HEK293T (cell line): ENCODE data around the gene DOHH.

Experiments
- CTCF ChIA-PET: fragments of 350-600 bp; formaldehyde crosslinking; extraction: SDS; loops from one replicate; lab custom pipeline; 2021; ENCODE audit warnings: antibody characterized with exemption, inconsistent platforms; lab: Yijun Ruan, JAX
- POLR2A ChIA-PET: fragments of 350-600 bp; formaldehyde crosslinking; extraction: SDS; loops from one replicate; lab custom pipeline; 2020; ENCODE audit warnings: antibody characterized with exemption, inconsistent platforms; lab: Yijun Ruan, JAX
- DNase-seq: peaks from one replicate; pipeline ENCODE4 v3.0.0; 2012; ENCODE audit warnings: mixed read lengths; ENCODE audit errors: extremely low spot score
- ARNT ChIP-seq: fragments of 450-650 bp; IDR thresholded peaks from 2 replicates; pipeline ENCODE4 v1.6.1; 2017; ENCODE audit warnings: mild to moderate bottlenecking
- BHLHE40 ChIP-seq: fragments of 450-650 bp; IDR thresholded peaks from 2 replicates; pipeline ENCODE4 v1.6.1; 2016; ENCODE audit warnings: mild to moderate bottlenecking, moderate library complexity, borderline replicate concordance
- CTBP1 ChIP-seq: fragments of 450-650 bp; IDR thresholded peaks from 2 replicates; pipeline ENCODE4 v1.6.1; 2016; ENCODE audit warnings: borderline replicate concordance
- ELF4 ChIP-seq: fragments of 450-650 bp; IDR thresholded peaks from 2 replicates; pipeline ENCODE4 v1.6.1; 2017; ENCODE audit warnings: antibody characterized with exemption
- FOXA1 ChIP-seq: fragments of 450-650 bp; IDR thresholded peaks from 2 replicates; pipeline ENCODE4 v1.6.1; 2016; ENCODE audit warnings: mild to moderate bottlenecking
- FOXK2 ChIP-seq: fragments of 450-650 bp; IDR thresholded peaks from 2 replicates; pipeline ENCODE4 v1.6.1; 2016; ENCODE audit warnings: mild to moderate bottlenecking
- FOXM1 ChIP-seq: fragments of 450-650 bp; IDR thresholded peaks from 2 replicates; pipeline ENCODE4 v1.6.1; 2017; ENCODE audit warnings: mild to moderate bottlenecking, borderline replicate concordance
- HDGF ChIP-seq: fragments of 450-650 bp; IDR thresholded peaks from 2 replicates; pipeline ENCODE4 v1.6.1; 2017; ENCODE audit warnings: antibody characterized with exemption, borderline replicate concordance
- L3MBTL2 ChIP-seq: fragments of 450-650 bp; conservative IDR thresholded peaks from 2 replicates; pipeline ENCODE4 v1.6.1; 2016; ENCODE audit warnings: mild to moderate bottlenecking
- LEF1 ChIP-seq: fragments of 450-650 bp; IDR thresholded peaks from 2 replicates; pipeline ENCODE4 v1.6.1; 2017; ENCODE audit warnings: mild to moderate bottlenecking, borderline replicate concordance
- NFRKB ChIP-seq: fragments of 450-650 bp; IDR thresholded peaks from 2 replicates; pipeline ENCODE4 v1.6.1; 2016; ENCODE audit warnings: mild to moderate bottlenecking, moderate library complexity
- SP1 ChIP-seq: fragments of 450-650 bp; IDR thresholded peaks from 2 replicates; pipeline ENCODE4 v1.6.1; 2017
- SUZ12 ChIP-seq: fragments of 450-650 bp; IDR thresholded peaks from 2 replicates; pipeline ENCODE4 v1.6.1; 2016; ENCODE audit warnings: mild to moderate bottlenecking
- TARDBP ChIP-seq: fragments of 450-650 bp; IDR thresholded peaks from 2 replicates; pipeline ENCODE4 v1.6.1; 2016
- ZNF384 ChIP-seq: fragments of 450-650 bp; IDR thresholded peaks from 2 replicates; pipeline ENCODE4 v1.6.1; 2016

DOHH gene

DNA sequence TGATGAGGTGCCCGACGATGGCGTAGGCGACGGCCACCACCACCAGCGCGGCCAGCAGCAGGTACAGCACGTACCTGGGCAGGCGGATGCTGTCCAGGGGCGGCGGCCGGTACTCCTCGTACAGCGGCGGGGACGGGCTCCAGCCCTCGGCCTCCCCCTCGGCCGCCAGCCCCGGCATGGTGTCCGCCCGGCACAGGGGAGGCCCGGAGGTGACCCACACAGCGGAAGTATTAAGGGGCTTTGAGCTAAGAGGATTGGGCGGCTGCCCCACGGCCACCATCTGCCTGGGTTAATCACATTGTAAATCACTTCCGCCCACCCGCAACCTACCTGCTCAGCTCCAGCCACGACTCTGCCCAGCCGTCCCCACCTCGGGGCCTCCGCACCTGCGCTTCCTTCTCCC lies 17.2 kb downstream of the DOHH start, which contains the start of gene SMIM44:
SMIM44 (minus strand) TSS at position 216 of the 403 bp plus-strand sequence; CDS start at position 178, 38 bp downstream.
- DNase-seq = no peak
- ChIA-PET POLR2A (no interaction called here), CTCF (interaction anchor here (1.8 to 1.9 kb wide), 2 partner anchors 11 to 155 kb away, joined by 3 to 9 read pairs; no protein-coding TSS in a partner anchor)
- TF ChIP-seq NFRKB = no peak
- TF ChIP-seq ZNF384 = no peak
- no peak for TF ChIP-seq TARDBP
- no peak for TF ChIP-seq FOXM1
- no peak for TF ChIP-seq LEF1
- no peak for TF ChIP-seq SP1
- no peak for TF ChIP-seq L3MBTL2
- no peak for TF ChIP-seq ARNT
- no peak for TF ChIP-seq FOXA1
- no peak for TF ChIP-seq FOXK2
- no peak for TF ChIP-seq CTBP1

DNA sequence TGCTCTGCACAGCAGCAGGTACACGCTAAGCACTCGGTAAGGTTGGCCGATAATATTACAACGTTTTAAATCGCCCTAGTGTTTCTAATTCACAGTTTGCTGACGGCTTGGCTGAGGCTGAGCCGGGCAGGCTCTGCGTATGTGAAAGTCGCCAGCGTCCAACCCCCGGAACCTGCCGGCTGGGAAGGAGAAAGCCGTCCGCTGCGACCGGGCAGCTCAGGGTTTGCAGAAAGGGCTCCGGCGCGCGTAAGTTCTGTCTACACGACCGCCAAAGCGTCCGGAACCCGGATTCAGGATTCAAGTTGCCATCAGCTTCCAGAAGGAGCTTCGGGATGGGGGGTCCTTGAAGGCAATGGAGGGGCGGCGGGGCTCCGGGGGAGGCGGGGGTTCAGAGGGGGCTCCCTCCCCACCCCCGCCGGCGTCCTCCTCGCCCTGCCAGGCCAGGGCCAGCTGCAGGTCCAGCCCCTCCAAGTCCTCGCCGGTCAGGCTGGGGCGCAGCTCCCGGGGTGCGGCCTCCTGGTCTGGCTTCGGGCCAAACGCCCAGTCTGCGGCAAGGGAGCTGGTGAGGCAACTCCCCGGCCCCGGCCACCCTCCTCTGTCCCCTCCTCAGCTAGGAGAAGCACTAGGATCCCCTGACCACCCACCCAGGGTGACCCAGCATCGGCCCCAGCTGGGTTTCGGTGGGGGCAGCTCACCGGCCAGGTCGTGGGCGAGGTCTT lies 17.8 kb downstream of the DOHH start:
- ChIA-PET POLR2A (interaction anchor here (0.7 kb wide), 1 partner anchor 18 kb away, joined by 3 read pairs; the partner anchor contains the start of gene DOHH), CTCF (interaction anchor here (1.8 to 1.9 kb wide), 2 partner anchors 11 to 154 kb away, joined by 3 to 9 read pairs; no protein-coding TSS in a partner anchor)
- DNase-seq = no peak
- TF ChIP-seq L3MBTL2 (no peak), FOXK2 (no peak)

DNA sequence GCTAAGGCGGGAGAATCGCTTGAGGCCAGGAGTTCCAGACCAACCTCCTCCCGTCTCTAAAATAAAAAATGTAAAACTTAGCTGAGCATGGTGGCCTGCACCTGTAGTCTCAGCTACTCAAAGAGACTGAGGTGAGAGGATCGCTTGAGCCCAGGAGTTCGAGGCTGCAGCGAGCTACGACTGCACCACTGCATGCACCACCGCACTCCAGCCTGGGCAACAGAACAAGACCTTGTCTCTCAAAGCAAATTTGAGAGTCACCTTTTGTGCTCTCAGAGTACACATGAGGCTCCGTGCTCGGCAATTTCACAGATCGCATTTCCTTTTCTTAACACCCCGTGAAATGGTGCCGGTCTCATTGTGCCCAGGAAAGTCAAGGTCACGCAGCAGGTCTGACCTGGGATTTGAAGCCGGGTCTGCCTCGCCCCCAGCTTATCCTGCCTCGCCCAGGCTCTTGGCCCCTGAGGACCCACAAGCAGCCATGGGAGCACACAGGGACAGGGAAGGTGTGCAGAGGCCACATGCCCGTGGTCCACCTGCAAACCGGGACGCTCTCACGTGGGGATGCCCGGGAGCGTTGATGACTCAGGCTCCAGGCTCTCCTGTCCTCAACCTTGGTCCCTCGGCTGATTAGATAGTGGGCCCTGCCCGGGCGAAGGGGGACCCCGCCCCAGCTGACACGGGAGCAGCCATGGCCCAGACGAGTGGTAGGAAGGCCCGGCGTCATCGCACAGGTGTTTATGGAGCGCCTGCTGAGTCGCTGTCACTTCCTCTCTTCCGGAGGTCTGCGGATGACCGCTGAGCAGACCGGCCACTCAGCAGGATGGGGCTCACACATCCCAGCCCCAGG lies 19.0 kb downstream of the DOHH start:
- no peak for DNase-seq
- CTCF ChIA-PET = no interaction called here
- TF ChIP-seq FOXM1 (no peak), CTBP1 (no peak), LEF1 (no peak), ELF4 (no peak), FOXK2 (no peak), TARDBP (no peak), L3MBTL2 (no peak), ARNT (no peak), NFRKB (no peak), SUZ12 (no peak)
- POLR2A ChIA-PET = no interaction called here

DNA sequence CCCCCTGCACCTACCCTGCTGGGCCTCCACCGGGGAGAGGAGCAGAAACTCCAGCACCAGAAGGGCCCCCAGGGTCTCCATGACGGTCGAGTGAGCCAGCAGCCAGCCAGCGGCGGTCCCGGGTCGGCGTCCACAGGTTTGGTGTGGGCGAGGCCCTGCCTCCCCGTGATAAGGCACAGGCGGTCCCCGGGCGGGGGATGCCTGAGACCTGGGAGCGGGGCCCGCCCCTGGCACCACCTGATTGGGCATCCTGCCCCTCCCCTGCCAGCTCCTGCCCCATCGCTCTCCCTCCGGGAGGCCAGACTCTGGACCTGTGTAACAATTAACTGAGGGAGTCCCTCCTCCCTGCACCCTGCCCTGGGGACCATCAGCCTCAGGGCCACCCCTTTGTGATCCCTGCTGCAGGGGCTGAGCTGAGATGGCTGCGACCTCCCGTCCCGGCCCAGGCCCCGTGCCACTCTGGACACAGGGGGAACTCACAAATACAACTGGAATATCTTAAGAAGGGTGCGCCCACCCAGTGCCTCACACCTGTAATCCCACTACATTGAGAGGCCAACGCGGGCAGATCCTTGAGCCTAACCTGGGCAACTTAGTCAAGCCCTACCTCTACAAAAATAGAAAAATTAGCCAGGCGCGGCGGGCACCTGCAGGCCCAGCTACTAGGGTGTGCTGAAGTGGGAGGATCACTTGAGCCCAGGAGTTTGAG lies 19.9 kb downstream of the DOHH start, which contains the start of gene SMIM24:
SMIM24 (minus strand) TSS at position 143 of the 709 bp plus-strand sequence; CDS start at position 81, 62 bp downstream.
- ChIA-PET CTCF (no interaction called here), POLR2A (no interaction called here)
- no peak for DNase-seq
- TF ChIP-seq SP1 = no peak
- TF ChIP-seq TARDBP = no peak
- TF ChIP-seq FOXK2 = no peak
- TF ChIP-seq LEF1 = no peak
- TF ChIP-seq FOXA1 = no peak
- TF ChIP-seq BHLHE40 = no peak
- TF ChIP-seq HDGF = no peak
- TF ChIP-seq L3MBTL2 = no peak
- no peak for TF ChIP-seq ARNT
- no peak for TF ChIP-seq ELF4

DNA sequence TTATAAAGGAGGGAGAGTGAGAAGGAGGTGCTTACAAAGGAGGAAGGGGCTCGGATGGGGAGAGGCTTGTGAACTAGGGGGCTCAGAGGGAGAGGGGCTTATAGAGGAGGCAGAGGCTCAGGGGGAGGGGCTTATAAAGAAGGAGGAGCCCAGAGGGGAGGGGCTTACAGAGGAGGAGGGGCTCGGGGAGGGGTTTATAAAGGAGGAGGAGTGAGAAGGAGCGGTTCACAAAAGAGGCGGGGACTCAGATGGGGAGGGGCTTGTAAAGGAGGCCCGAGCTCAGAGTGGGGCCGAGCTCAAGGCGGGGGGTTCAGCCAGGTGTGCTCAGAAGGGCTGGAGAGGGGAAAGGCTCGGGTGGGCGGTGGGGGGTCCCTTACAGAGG lies 20.6 kb downstream of the DOHH start:
- POLR2A ChIA-PET = interaction anchor here (1.1 kb wide), 1 partner anchor 21 kb away, joined by 4 read pairs; the partner anchor contains the start of gene DOHH
- peak; percentile 72 for DNase-seq

DNA sequence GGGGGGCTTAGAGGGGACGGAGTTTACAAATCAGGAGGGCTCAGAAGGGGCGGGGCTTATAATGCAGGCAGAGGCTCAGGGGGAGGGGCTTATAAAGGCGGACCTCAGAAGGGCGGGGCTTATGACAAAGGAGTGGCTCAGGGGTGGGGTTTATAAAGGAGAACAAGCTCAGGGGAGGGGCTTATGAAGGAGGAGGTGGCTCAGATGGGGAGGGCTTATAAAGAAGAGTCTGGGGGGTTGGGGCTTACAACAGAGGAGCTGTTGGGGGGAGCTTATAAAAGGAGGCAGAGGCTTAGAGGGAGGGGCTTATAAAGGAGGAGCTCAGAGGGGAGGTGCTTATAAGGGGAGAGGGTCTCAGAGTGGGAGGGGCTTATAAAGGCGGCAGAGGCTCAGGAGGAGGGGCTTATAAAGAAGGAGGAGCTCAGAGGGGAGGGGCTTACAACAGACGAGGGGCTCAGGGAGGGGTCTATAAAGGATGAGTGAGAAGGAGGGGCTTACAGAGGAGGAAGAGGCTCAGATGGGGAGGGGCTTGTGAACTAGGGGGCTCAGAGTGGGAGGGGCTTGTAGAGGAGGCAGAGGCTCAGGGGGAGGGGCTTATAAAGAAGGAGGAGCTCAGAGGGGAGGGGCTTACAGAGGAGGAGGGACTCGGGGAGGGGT lies 21.2 kb downstream of the DOHH start:
- ChIA-PET CTCF (interaction anchor here (1.0 kb wide), 1 partner anchor 175 kb away, joined by 3 read pairs; no protein-coding TSS in a partner anchor), POLR2A (interaction anchor here (1.1 kb wide), 1 partner anchor 22 kb away, joined by 4 read pairs; the partner anchor contains the start of gene DOHH)
- TF ChIP-seq HDGF = no peak
- DNase-seq = peak; percentile 77

More for the DNA sequence above, 20.6 kb downstream of the DOHH start:
- CTCF ChIA-PET = interaction anchor here (1.0 kb wide), 1 partner anchor 176 kb away, joined by 3 read pairs; no protein-coding TSS in a partner anchor
- TF ChIP-seq CTBP1 (no peak), SP1 (no peak), L3MBTL2 (no peak), LEF1 (no peak), ARNT (no peak), HDGF (no peak)

DNA sequence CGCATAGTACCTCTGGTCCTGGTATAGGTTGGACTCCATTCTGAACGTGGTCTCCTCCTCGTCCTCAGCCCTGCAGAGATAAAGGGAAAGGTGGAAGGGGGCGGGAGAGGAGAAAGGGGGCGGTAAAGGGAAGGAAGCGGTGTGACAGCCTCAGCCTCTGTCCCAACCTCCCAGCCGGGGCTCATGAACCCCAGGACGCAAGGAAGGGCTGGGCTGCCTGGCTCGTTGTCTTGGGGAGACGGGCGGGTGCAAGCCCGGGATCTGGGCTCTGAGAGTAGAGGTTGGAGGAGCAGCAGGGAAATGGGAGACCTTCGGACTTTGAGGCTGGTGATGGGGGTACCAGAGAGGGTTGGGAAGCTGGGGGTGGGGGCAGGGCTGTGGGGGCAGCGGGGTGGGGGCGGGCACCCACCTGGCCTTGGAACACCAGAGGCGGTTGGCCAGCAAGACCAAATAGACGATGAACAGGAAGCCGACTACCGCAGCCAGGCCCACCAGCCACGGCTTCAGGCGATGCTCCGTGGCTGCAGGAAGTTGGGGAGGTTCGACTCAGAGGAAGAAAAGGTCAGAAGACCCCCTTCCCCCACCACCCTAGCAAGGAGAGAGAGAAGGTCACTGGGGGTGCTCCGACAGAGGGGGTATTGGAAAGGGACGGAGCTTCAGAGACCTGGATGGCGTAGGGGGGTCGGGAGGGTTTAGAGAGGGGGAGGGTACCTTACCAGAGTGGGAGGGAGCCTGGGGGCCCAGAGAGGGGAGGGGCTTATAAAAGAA lies 21.9 kb downstream of the DOHH start:
- DNase-seq = no peak
- POLR2A ChIA-PET = no interaction called here
- no peak for TF ChIP-seq TARDBP
- TF ChIP-seq SP1 = no peak
- TF ChIP-seq FOXM1 = no peak
- TF ChIP-seq BHLHE40 = no peak
- no peak for TF ChIP-seq NFRKB
- TF ChIP-seq LEF1 = no peak
- TF ChIP-seq ARNT = no peak
- TF ChIP-seq FOXA1 = no peak
- TF ChIP-seq HDGF = no peak
- no peak for TF ChIP-seq FOXK2
- CTCF ChIA-PET = no interaction called here
